HepG2 (cell line): ENCODE measurements around the gene CCDC38. TPM values are rescaled to one million over a fixed set of nuclear protein-coding genes. Genes with fewer than 3 reads are reported as not detected.

ENCODE experiments used
- ATAC-seq: fragments of 200-7000 bp; cut with Tn5 transposase; 3 replicates; pipeline ENCODE4 v1.9.1; 2020; ENCODE audit warnings: mild to moderate bottlenecking, moderate library complexity
- BruUV-seq: library from RNA; stranded (reverse); fragments of 400-500 nt; replicated peaks from 2 replicates; lab custom pipeline; 2021; lab: Mats Ljungman, UMichigan
- CTCF ChIA-PET: fragments of 300-600 bp; formaldehyde crosslinking; extraction: SDS; loops from one replicate; lab custom pipeline; 2021; ENCODE audit warnings: low total read pairs, inconsistent platforms, low intra/inter-chr PET ratio; lab: Yijun Ruan, JAX
- POLR2A ChIA-PET: fragments of 350-600 bp; sonication (Branson Sonifier 250); formaldehyde crosslinking; loops from one replicate; lab custom pipeline; 2020; ENCODE audit warnings: antibody characterized with exemption, inconsistent platforms; lab: Yijun Ruan, JAX
- DNase-seq: peaks from one replicate; pipeline ENCODE4 v3.0.0-alpha.2; 2015; ENCODE audit warnings: low spot score
- FAIRE-seq: peaks from 3 replicates; lab custom pipeline; 2011; peaks lifted over from hg19 to GRCh38; lab: Jason Lieb, UNC
- H2AFZ ChIP-seq: one replicate; pipeline ENCODE4 v1.6.1; 2011; ENCODE audit warnings: low read length, inconsistent platforms
- H3K27ac ChIP-seq: fragments of 300-600 bp; 3 replicates; pipeline ENCODE4 v1.8.0; 2011; ENCODE audit warnings: mixed run types, mild to moderate bottlenecking, mixed read lengths, low read length, inconsistent platforms; ENCODE audit not compliant: insufficient read depth; ENCODE audit errors: extremely low read length
- H3K27me3 ChIP-seq, 2 experiments: fragments of 200-600 bp in 1 of 2; 2 replicates in 1 of 2; 3 replicates in 1 of 2; pipeline versions ENCODE4 v1.6.0 to v1.8.0; 2011; ENCODE audit warnings: low read length in 2 of 2, mild to moderate bottlenecking in 2 of 2, moderate library complexity in 2 of 2, inconsistent platforms in 1 of 2; ENCODE audit not compliant: insufficient read depth in 2 of 2, control insufficient read depth in 1 of 2
- H3K36me3 ChIP-seq, 2 experiments: fragments of 200-600 bp in 1 of 2; replicated peaks in 1 of 2; 2 replicates in 1 of 2; 3 replicates in 1 of 2; pipeline versions ENCODE4 v1.5.1 to v1.8.0; 2011; ENCODE audit warnings: low read length in 2 of 2, inconsistent platforms in 1 of 2; ENCODE audit not compliant: insufficient read depth in 2 of 2, control insufficient read depth in 1 of 2
- H3K4me1 ChIP-seq: 2 replicates; pipeline ENCODE4 v1.5.1; 2012; ENCODE audit warnings: low read length, inconsistent platforms; ENCODE audit not compliant: insufficient read depth
- H3K4me2 ChIP-seq: 2 replicates; pipeline ENCODE4 v1.6.0; 2011; ENCODE audit warnings: low read depth, low read length, inconsistent platforms
- H3K4me3 ChIP-seq, 3 experiments: fragments of 200-600 bp in 1 of 3; sonication (generic), shearing (Covaris generic) in 1 of 3; replicated peaks in 1 of 3; 2 replicates each; pipeline ENCODE4 v1.5.1; 2011 to 2016; ENCODE audit warnings: low read length in 3 of 3, inconsistent platforms in 2 of 3, low read depth in 2 of 3, mild to moderate bottlenecking in 2 of 3, control low read depth in 1 of 3, mixed read lengths in 1 of 3; ENCODE audit not compliant: insufficient read depth in 1 of 3
- H3K79me2 ChIP-seq: one replicate; pipeline ENCODE4 v1.6.1; 2011; ENCODE audit warnings: low read length, inconsistent platforms; ENCODE audit not compliant: insufficient read depth
- H3K9ac ChIP-seq: 2 replicates; pipeline ENCODE4 v1.6.0; 2011; ENCODE audit warnings: mild to moderate bottlenecking, low read depth, low read length, inconsistent platforms; ENCODE audit not compliant: insufficient read depth
- H3K9me3 ChIP-seq: 2 replicates; pipeline ENCODE4 v1.5.1; 2012; ENCODE audit warnings: mild to moderate bottlenecking, low read length
- H4K20me1 ChIP-seq: 2 replicates; pipeline ENCODE4 v1.6.0; 2011; ENCODE audit warnings: inconsistent platforms, mild to moderate bottlenecking, low read length, moderate library complexity; ENCODE audit not compliant: insufficient read depth
- KAT2B ChIP-seq: fragments of 150-350 bp; IDR thresholded peaks from 2 replicates; pipeline ENCODE4 v1.6.1; 2014; ENCODE audit warnings: low read depth, low read length, borderline replicate concordance
- PAX8 ChIP-seq: sonication (generic); formaldehyde crosslinking; IDR thresholded peaks from 2 replicates; pipeline ENCODE4 v1.8.0; 2022; ENCODE audit warnings: mild to moderate bottlenecking, missing genetic modification reagents, borderline replicate concordance
- SIN3B ChIP-seq: fragments of 150-350 bp; IDR thresholded peaks from 2 replicates; pipeline ENCODE4 v1.6.1; 2014; ENCODE audit warnings: low read length
- TOPORS ChIP-seq: sonication (generic); formaldehyde crosslinking; IDR thresholded peaks from 2 replicates; pipeline ENCODE4 v1.8.0; 2023; ENCODE audit warnings: mild to moderate bottlenecking, missing genetic modification reagents
- ZFP36 ChIP-seq: fragments of 150-350 bp; IDR thresholded peaks from 2 replicates; pipeline ENCODE4 v1.6.1; 2018; ENCODE audit warnings: borderline replicate concordance, low read length, low read depth; ENCODE audit not compliant: partially characterized antibody
- WGBS: methylation state at CpG from one replicate; pipeline ENCODE4 v1.1.6; 2017; ENCODE audit warnings: low lambda C conversion rate; 5-methylcytosine and 5-hydroxymethylcytosine counted together
- in situ Hi-C: cut with HindIII; loops from 2 replicates; pipeline ENCODE4 v1.10.0; 2017; ENCODE audit warnings: low pct_unique_long_range_greater_than_20kb; ENCODE audit not compliant: extremely low pct_ligation_motif_present
- intact Hi-C: fragments of 100-400 bp; cut with micrococcal nuclease; formaldehyde crosslinking; loops from one replicate; pipeline ENCODE4 v1.10.0; 2022; ENCODE audit not compliant: unreplicated experiment
- polyA plus RNA-seq, 8 experiments: library from polyadenylated mRNA; depleted of rRNA in 3 of 8; stranded (reverse) in 7 of 8; unstranded in 1 of 8; fragments of >200 nt; fragmentation: Illumina TruSeq in 4 of 8; extraction: Trizol in 4 of 8; gene quantifications; 2 replicates each; pipeline versions ENCODE4 v1.2.1 to v1.2.3, GENCODE V29; 2011 to 2016; ENCODE audit warnings: low read depth in 4 of 8, missing spikeins in 1 of 8, mixed read lengths in 1 of 8; ENCODE audit not compliant: insufficient read depth in 1 of 8
- total RNA-seq, 5 experiments: library from RNA; depleted of rRNA; stranded (reverse); fragments of >200 nt; fragmentation: Illumina TruSeq; extraction: Trizol; gene quantifications; 2 replicates each; pipeline ENCODE4 v1.2.3, GENCODE V29; 2016; ENCODE audit warnings: low read depth in 1 of 5
- TF ChIP-seq, protein P1 (sequence below): sonication (generic); formaldehyde crosslinking; IDR thresholded peaks from 2 replicates; pipeline ENCODE4 v1.4.0; 2020; ENCODE audit warnings: missing genetic modification reagents
- TF ChIP-seq, protein P2 (sequence below): sonication (generic); formaldehyde crosslinking; IDR thresholded peaks from 2 replicates; pipeline ENCODE4 v1.5.1; 2020; ENCODE audit warnings: mild to moderate bottlenecking, missing genetic modification reagents
- TF ChIP-seq, protein P3 (sequence below): sonication (generic); formaldehyde crosslinking; IDR thresholded peaks from 2 replicates; pipeline ENCODE4 v1.4.0; 2020; ENCODE audit warnings: mild to moderate bottlenecking, missing genetic modification reagents

CCDC38 gene
- total and polyA plus RNA-seq, 2 of the 13 experiments (the other 11 are each of a cell fraction or from before 2014, with no cell fraction given): 0.24 to 0.32 TPM

DNA sequence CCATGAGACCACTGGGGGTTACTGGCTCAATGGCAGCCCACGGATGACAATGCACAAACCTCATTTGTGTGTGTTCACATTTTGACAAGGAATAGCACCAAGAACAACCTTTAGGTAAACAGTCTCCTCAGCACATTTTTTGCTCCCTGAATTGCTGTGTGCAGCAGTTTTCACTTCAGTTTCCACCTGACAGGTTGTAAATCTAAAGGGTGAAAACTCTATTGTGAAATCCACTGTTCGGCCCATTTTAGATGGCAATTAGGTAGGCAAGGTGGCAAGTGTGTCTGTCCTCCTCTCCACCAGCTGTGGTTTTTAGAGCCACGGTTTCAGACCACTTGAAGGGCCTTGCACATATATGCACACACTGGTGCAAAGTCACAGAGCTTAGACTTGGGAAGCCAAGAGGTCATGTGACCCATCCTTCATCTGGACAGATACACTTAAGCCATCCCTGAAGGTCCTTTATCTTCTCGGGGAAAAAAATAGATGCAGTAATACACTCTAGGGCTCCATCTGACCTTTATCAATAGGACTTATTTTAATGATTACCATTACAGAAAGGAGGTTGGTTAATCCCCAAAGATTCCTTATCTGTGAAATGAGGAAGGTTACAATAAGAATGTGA lies 30.5 kb upstream of the CCDC38 start (continued):
- TF ChIP-seq, protein P1, sequence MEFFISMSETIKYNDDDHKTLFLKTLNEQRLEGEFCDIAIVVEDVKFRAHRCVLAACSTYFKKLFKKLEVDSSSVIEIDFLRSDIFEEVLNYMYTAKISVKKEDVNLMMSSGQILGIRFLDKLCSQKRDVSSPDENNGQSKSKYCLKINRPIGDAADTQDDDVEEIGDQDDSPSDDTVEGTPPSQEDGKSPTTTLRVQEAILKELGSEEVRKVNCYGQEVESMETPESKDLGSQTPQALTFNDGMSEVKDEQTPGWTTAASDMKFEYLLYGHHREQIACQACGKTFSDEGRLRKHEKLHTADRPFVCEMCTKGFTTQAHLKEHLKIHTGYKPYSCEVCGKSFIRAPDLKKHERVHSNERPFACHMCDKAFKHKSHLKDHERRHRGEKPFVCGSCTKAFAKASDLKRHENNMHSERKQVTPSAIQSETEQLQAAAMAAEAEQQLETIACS (CRISPR knock-in tag): no peak
- no peak for TF ChIP-seq SIN3B
- TF ChIP-seq, protein P2, sequence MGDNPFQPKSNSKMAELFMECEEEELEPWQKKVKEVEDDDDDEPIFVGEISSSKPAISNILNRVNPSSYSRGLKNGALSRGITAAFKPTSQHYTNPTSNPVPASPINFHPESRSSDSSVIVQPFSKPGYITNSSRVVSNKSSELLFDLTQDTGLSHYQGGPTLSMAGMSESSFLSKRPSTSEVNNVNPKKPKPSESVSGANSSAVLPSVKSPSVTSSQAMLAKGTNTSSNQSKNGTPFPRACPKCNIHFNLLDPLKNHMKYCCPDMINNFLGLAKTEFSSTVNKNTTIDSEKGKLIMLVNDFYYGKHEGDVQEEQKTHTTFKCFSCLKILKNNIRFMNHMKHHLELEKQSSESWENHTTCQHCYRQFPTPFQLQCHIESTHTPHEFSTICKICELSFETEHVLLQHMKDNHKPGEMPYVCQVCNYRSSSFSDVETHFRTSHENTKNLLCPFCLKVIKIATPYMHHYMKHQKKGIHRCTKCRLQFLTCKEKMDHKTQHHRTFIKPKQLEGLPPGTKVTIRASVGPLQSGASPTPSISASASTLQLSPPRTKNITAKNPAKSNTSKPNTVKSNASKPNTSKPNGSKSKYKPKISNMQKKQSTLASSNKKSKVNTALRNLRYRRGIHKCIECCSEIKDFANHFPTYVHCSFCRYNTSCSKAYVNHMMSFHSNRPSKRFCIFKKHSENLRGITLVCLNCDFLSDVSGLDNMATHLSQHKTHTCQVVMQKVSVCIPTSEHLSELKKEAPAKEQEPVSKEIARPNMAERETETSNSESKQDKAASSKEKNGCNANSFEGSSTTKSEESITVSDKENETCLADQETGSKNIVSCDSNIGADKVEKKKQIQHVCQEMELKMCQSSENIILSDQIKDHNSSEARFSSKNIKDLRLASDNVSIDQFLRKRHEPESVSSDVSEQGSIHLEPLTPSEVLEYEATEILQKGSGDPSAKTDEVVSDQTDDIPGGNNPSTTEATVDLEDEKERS (CRISPR knock-in tag): no peak

DNA sequence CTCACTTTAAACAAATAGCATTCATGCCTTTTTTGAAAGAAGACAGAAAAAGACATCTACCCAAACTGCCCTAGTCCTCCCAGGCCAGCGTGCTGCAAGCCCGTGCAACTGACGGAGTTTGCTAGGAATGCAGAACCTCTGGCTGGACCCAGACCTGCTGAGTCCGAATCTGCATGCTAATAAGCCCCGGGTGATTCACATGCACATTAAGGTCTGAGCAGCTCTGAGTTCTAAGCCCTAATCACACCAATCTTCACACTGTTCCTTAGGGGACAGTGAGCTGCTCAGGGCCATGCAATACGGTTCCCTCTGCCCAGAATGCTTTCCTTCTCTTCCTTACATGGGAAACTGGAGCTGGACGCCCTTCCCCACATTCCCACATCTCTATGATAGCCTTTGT lies 28.5 kb upstream of the CCDC38 start:
- TF ChIP-seq ZFP36 (no peak), PAX8 (CRISPR knock-in tag) (no peak), KAT2B (no peak), TOPORS (no peak)
- TF ChIP-seq, protein P3, sequence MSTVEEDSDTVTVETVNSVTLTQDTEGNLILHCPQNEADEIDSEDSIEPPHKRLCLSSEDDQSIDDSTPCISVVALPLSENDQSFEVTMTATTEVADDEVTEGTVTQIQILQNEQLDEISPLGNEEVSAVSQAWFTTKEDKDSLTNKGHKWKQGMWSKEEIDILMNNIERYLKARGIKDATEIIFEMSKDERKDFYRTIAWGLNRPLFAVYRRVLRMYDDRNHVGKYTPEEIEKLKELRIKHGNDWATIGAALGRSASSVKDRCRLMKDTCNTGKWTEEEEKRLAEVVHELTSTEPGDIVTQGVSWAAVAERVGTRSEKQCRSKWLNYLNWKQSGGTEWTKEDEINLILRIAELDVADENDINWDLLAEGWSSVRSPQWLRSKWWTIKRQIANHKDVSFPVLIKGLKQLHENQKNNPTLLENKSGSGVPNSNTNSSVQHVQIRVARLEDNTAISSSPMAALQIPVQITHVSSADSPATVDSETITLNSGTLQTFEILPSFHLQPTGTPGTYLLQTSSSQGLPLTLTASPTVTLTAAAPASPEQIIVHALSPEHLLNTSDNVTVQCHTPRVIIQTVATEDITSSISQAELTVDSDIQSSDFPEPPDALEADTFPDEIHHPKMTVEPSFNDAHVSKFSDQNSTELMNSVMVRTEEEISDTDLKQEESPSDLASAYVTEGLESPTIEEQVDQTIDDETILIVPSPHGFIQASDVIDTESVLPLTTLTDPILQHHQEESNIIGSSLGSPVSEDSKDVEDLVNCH (CRISPR knock-in tag): no peak
- TF ChIP-seq, all 625 proteins: peak for 0
- no peaks in the 10 kb centered on the region for H3K9me3 ChIP-seq
- BruUV-seq: no TSS peak
- intact Hi-C loops: no loop called here
- H3K4me3 ChIP-seq: no peak overlapping the region
- POLR2A ChIA-PET: interaction anchor here (1.8 to 2.6 kb wide), 2 partner anchors 25 to 28 kb away, joined by 8 to 9 read pairs; partner anchors contain the start of genes AMDHD1, CCDC38 and HAL
- H3K9ac ChIP-seq: no peak overlapping the region
- CTCF ChIA-PET: no interaction called here
- H3K27me3 ChIP-seq: no peaks in the 10 kb centered on the region
- no peak overlapping the region for H2AFZ ChIP-seq
- no peaks in the 10 kb centered on the region for H3K79me2 ChIP-seq
- H3K4me1 ChIP-seq: peaks cover 66% of the 10 kb centered on the region
- in situ Hi-C loops: no loop called here
- no peak for DNase-seq
- no peak overlapping the region for H3K4me2 ChIP-seq
- no peaks in the 10 kb centered on the region for H4K20me1 ChIP-seq
- 95% methylated on average over 7 of the region's 7 CpGs for WGBS
- no peak overlapping the region for H3K27ac ChIP-seq
- H3K36me3 ChIP-seq: no peaks in the 10 kb centered on the region
- FAIRE-seq: no peak
- ATAC-seq: no peak
